PC-3 (cell line): ENCODE measurements around the gene PITRM1. TPM values are rescaled to one million over a fixed set of nuclear protein-coding genes. Genes with fewer than 3 reads are reported as not detected.

Experiments used
- ATAC-seq: fragments of 200-7000 bp; cut with Tn5 transposase; 2 replicates; pipeline ENCODE4 v1.9.1; 2020; ENCODE audit warnings: mild to moderate bottlenecking, moderate library complexity
- BruUV-seq: library from RNA; stranded (reverse); fragments of 400-500 nt; replicated peaks from 2 replicates; lab custom pipeline; 2021; lab: Mats Ljungman, UMichigan
- CTCF ChIA-PET: fragments of 300-600 bp; sonication (Branson Sonifier 250); formaldehyde crosslinking; loops from one replicate; lab custom pipeline; 2022; ENCODE audit warnings: antibody characterized with exemption; lab: Charles Lee
- POLR2A ChIA-PET: fragments of 300-600 bp; sonication (Branson Sonifier 250); formaldehyde crosslinking; loops from one replicate; lab custom pipeline; 2022; ENCODE audit warnings: antibody characterized with exemption; ENCODE audit not compliant: unreplicated experiment; lab: Charles Lee
- DNase-seq: peaks from one replicate; pipeline ENCODE4 v3.0.0-alpha.2; 2015
- H2AFZ ChIP-seq: fragments of 300-600 bp; sonication (generic); 2 replicates; pipeline ENCODE4 v1.6.0; 2016; ENCODE audit warnings: antibody characterized with exemption, low read length
- H3F3A ChIP-seq: fragments of 300-600 bp; sonication (generic); one replicate; pipeline ENCODE4 v1.6.0; 2017; ENCODE audit warnings: antibody characterized with exemption, low read length, control low read depth, mild to moderate bottlenecking; ENCODE audit not compliant: unreplicated experiment
- H3K27ac ChIP-seq: fragments of 300-600 bp; sonication (generic); 2 replicates; pipeline ENCODE4 v1.5.1; 2016; ENCODE audit warnings: mild to moderate bottlenecking, low read length
- H3K27me3 ChIP-seq: fragments of 300-600 bp; sonication (generic); 2 replicates; pipeline ENCODE4 v1.6.1; 2016; ENCODE audit warnings: low read length, mixed read lengths
- H3K36me3 ChIP-seq: fragments of 300-600 bp; sonication (generic); 2 replicates; pipeline ENCODE4 v1.6.1; 2016; ENCODE audit warnings: low read depth, mixed run types, low read length, mixed read lengths
- H3K4me1 ChIP-seq: fragments of 300-600 bp; sonication (generic); 2 replicates; pipeline ENCODE4 v1.5.1; 2016; ENCODE audit warnings: low read length; ENCODE audit not compliant: insufficient read depth
- H3K4me2 ChIP-seq: fragments of 300-600 bp; sonication (generic); 2 replicates; pipeline ENCODE4 v1.6.0; 2016; ENCODE audit warnings: low read length
- H3K4me3 ChIP-seq: fragments of 300-600 bp; sonication (generic); 2 replicates; pipeline ENCODE4 v1.5.1; 2016; ENCODE audit warnings: mild to moderate bottlenecking, low read length, mixed read lengths
- H3K79me2 ChIP-seq: fragments of 300-600 bp; sonication (generic); 2 replicates; pipeline ENCODE4 v1.6.1; 2017; ENCODE audit warnings: low read length, mixed read lengths
- H3K9ac ChIP-seq: fragments of 300-600 bp; sonication (generic); 2 replicates; pipeline ENCODE4 v1.6.0; 2016; ENCODE audit warnings: mild to moderate bottlenecking, low read length
- H3K9me2 ChIP-seq: fragments of 300-600 bp; sonication (generic); replicated peaks from 2 replicates; pipeline ENCODE4 v1.6.1; 2016; ENCODE audit warnings: mixed run types, low read length, mixed read lengths
- H3K9me3 ChIP-seq: fragments of 300-600 bp; sonication (generic); 2 replicates; pipeline ENCODE4 v1.6.1; 2016; ENCODE audit warnings: low read length, mixed read lengths
- H4K20me1 ChIP-seq: fragments of 300-600 bp; sonication (generic); 2 replicates; pipeline ENCODE4 v1.6.1; 2016; ENCODE audit warnings: low read length, mixed read lengths
- CTCF ChIP-seq: fragments of 300-600 bp; sonication (generic); conservative IDR thresholded peaks from 2 replicates; pipeline ENCODE4 v1.5.1; 2017; ENCODE audit warnings: antibody characterized with exemption, low read depth, mild to moderate bottlenecking, low read length
- EZH2 ChIP-seq: fragments of 300-600 bp; sonication (generic); IDR thresholded peaks from one replicate; pipeline ENCODE4 v1.6.1; 2017; ENCODE audit warnings: antibody characterized with exemption, mild to moderate bottlenecking, low read length; ENCODE audit not compliant: unreplicated experiment
- EZH2phosphoT487 ChIP-seq: fragments of 300-600 bp; sonication (generic); IDR thresholded peaks from 2 replicates; pipeline ENCODE4 v1.6.1; 2018; ENCODE audit warnings: mild to moderate bottlenecking, antibody characterized with exemption, low read length, borderline replicate concordance
- intact Hi-C: fragments of 100-400 bp; cut with micrococcal nuclease; formaldehyde crosslinking; loops from 2 replicates; pipeline ENCODE4 v1.9.0; 2023
- total RNA-seq: library from RNA; depleted of rRNA; stranded (reverse); fragments of >200 nt; gene quantifications from 2 replicates; pipeline ENCODE4 v1.2.3, GENCODE V29; 2014

Gene PITRM1
- total RNA-seq, 1 experiment from 2014 or later, result 73.2 TPM

- Histone ChIP-seq H3K9me3 (no peaks in the 10 kb centered on the region), H3K4me2 (no peak overlapping the region), H3F3A (no peaks in the 10 kb centered on the region), H3K79me2 (no peaks in the 10 kb centered on the region), H3K4me1 (no peaks in the 10 kb centered on the region), H2AFZ (no peak overlapping the region), H3K36me3 (no peaks in the 10 kb centered on the region), H3K27me3 (no peaks in the 10 kb centered on the region), H3K9ac (no peak overlapping the region), H3K4me3 (no peak overlapping the region), H3K9me2 (no peaks in the 10 kb centered on the region), H3K27ac (no peak overlapping the region), H4K20me1 (no peaks in the 10 kb centered on the region)
- ChIA-PET POLR2A (no interaction called here), CTCF (no interaction called here)
- TF ChIP-seq EZH2, result no peak
- no peak for TF ChIP-seq CTCF
- TF ChIP-seq EZH2phosphoT487, result no peak
- ATAC-seq (no peak), DNase-seq (no peak)
- no TSS peak for BruUV-seq
- intact Hi-C loops, result no loop called here
Observed at GRCh38 chr10:3210251-3210877, 37.8 kb upstream of the PITRM1 start.

- no peak overlapping the region for H2AFZ ChIP-seq
- no peaks in the 10 kb centered on the region for H3K4me1 ChIP-seq
- H3K79me2 ChIP-seq, result no peaks in the 10 kb centered on the region
- intact Hi-C loops, result no loop called here
- H3K9me3 ChIP-seq, result no peaks in the 10 kb centered on the region
- no peaks in the 10 kb centered on the region for H3K9me2 ChIP-seq
- no peak for ATAC-seq
- BruUV-seq, result no TSS peak
- POLR2A ChIA-PET, result no interaction called here
- H3K4me3 ChIP-seq, result no peak overlapping the region
- no peak overlapping the region for H3K4me2 ChIP-seq
- H3K36me3 ChIP-seq, result no peaks in the 10 kb centered on the region
- H3K9ac ChIP-seq, result no peak overlapping the region
- CTCF ChIA-PET, result no interaction called here
- no peak for DNase-seq
- no peak overlapping the region for H3K27ac ChIP-seq
- H3K27me3 ChIP-seq, result no peaks in the 10 kb centered on the region
- H4K20me1 ChIP-seq, result no peaks in the 10 kb centered on the region
- no peaks in the 10 kb centered on the region for H3F3A ChIP-seq
- TF ChIP-seq CTCF, result no peak
- TF ChIP-seq EZH2, result no peak
- no peak for TF ChIP-seq EZH2phosphoT487
Observed at GRCh38 chr10:3208481-3209406, 36.2 kb upstream of the PITRM1 start.
